ENCODE measurements around the gene PTPN4.
"Not testable (repeated sequence)": the region's sequence is repeated elsewhere in the genome, so short reads cannot be mapped to it uniquely, and the experiment has no call there.

PTPN4 gene

GRCh38 chr2:119769645-119770044 is 9.9 kb downstream of the PTPN4 start:
- no peak for DNase-seq

- no peak for DNase-seq
Observed at GRCh38 chr2:119771331-119771730, 11.6 kb downstream of the PTPN4 start.

GRCh38 chr2:119772128-119772527 is 12.4 kb downstream of the PTPN4 start:
- DNase-seq = no peak

- no peak for DNase-seq
Observed at GRCh38 chr2:119772767-119773166, 13.0 kb downstream of the PTPN4 start.

- DNase-seq = no peak
Observed at GRCh38 chr2:119774026-119774425, 14.3 kb downstream of the PTPN4 start.

GRCh38 chr2:119775102-119775501 is 15.4 kb downstream of the PTPN4 start:
- DNase-seq = no peak

GRCh38 chr2:119782308-119783027 is 22.7 kb downstream of the PTPN4 start:
- DNase-seq = no peak

- no peak for DNase-seq
Observed at GRCh38 chr2:119784876-119785275, 25.2 kb downstream of the PTPN4 start.

GRCh38 chr2:119786295-119786694 is 26.6 kb downstream of the PTPN4 start:
- DNase-seq = no peak

- no peak for DNase-seq
Observed at GRCh38 chr2:119788752-119789151, 29.0 kb downstream of the PTPN4 start.

GRCh38 chr2:119790466-119790865 is 30.7 kb downstream of the PTPN4 start:
- no peak for DNase-seq

- no peak for DNase-seq
Observed at GRCh38 chr2:119792907-119793312, 33.2 kb downstream of the PTPN4 start.

- no peak for DNase-seq
Observed at GRCh38 chr2:119794237-119794636, 34.5 kb downstream of the PTPN4 start.

GRCh38 chr2:119795309-119796303 is 35.9 kb downstream of the PTPN4 start:
- no peak for DNase-seq

- no peak for DNase-seq
Observed at GRCh38 chr2:119800376-119800902, 40.7 kb downstream of the PTPN4 start.

GRCh38 chr2:119801040-119801439 is 41.3 kb downstream of the PTPN4 start:
- no peak for DNase-seq

GRCh38 chr2:119801989-119802388 is 42.3 kb downstream of the PTPN4 start:
- DNase-seq = not testable (repeated sequence)

- DNase-seq = no peak
Observed at GRCh38 chr2:119803101-119803500, 43.4 kb downstream of the PTPN4 start.

GRCh38 chr2:119804409-119804808 is 44.7 kb downstream of the PTPN4 start:
- DNase-seq = not testable (repeated sequence)

- DNase-seq = no peak
Observed at GRCh38 chr2:119808516-119809147, 48.9 kb downstream of the PTPN4 start.

GRCh38 chr2:119809339-119810048 is 49.8 kb downstream of the PTPN4 start:
- no peak for DNase-seq

GRCh38 chr2:119810049-119810630 is 50.4 kb downstream of the PTPN4 start:
- DNase-seq = no peak
